Stomach (tissue), 4 donors: Measurements from ENCODE around the gene ZNF232.
"Not testable (repeated sequence)": the region's sequence is repeated elsewhere in the genome, so short reads cannot be mapped to it uniquely, and the experiment has no call there.

Experiments used
- CTCF ChIP-seq, 7 experiments: fragments of 450-650 bp in 4 of 7; fragments of 200-600 bp in 3 of 7; sonication (generic) in 3 of 7; IDR thresholded peaks; one replicate each; pipeline ENCODE4 v1.5.1; 2016 to 2019; ENCODE audit warnings: antibody characterized with exemption in 7 of 7, control low read depth in 2 of 7, mild to moderate bottlenecking in 1 of 7
- EP300 ChIP-seq: sonication (generic); formaldehyde crosslinking; IDR thresholded peaks from one replicate; pipeline ENCODE4 v1.6.1; 2017; ENCODE audit warnings: antibody characterized with exemption
- POLR2A ChIP-seq, 4 donors: fragments of 450-650 bp; IDR thresholded peaks; one replicate each; pipeline ENCODE4 v1.6.1; 2016; ENCODE audit warnings: antibody characterized with exemption in 4 of 4, control low read depth in 2 of 4, mild to moderate bottlenecking in 1 of 4, moderate library complexity in 1 of 4
- POLR2AphosphoS5 ChIP-seq, 3 donors: sonication (generic); formaldehyde crosslinking; IDR thresholded peaks; one replicate each; pipeline ENCODE4 v1.6.1; 2016; ENCODE audit warnings: antibody characterized with exemption in 3 of 3

- TF ChIP-seq EP300; POLR2A (IDR thresholded peaks at IDR 0.05); CTCF (IDR thresholded peaks at IDR 0.05); POLR2AphosphoS5 (IDR thresholded peaks at IDR 0.05): not testable (repeated sequence)
Measured at GRCh38 chr17:5136580-5137412, 25.1 kb upstream of the ZNF232 start.
